ENCODE data around the gene KRTAP17-1.

- TF ChIP-seq CTCF (IDR thresholded peaks at IDR 0.05): no peak
- no peak for TF ChIP-seq POLR2A (IDR thresholded peaks at IDR 0.05)
Measured at GRCh38 chr17:41351177-41351576, 35.7 kb upstream of the KRTAP17-1 start.
